HuH-7 (cell line): ENCODE data around the gene SRP68.
"Not testable (repeated sequence)": the region's sequence is repeated elsewhere in the genome, so short reads cannot be mapped to it uniquely, and the experiment has no call there.

Experiments
- DNase-seq: peaks from one replicate; pipeline ENCODE4 v3.0.0; 2011; ENCODE audit warnings: low spot score

Gene SRP68

GRCh38 chr17:76046064-76046463 is 26.3 kb downstream of the SRP68 start:
- DNase-seq: no peak

DNA sequence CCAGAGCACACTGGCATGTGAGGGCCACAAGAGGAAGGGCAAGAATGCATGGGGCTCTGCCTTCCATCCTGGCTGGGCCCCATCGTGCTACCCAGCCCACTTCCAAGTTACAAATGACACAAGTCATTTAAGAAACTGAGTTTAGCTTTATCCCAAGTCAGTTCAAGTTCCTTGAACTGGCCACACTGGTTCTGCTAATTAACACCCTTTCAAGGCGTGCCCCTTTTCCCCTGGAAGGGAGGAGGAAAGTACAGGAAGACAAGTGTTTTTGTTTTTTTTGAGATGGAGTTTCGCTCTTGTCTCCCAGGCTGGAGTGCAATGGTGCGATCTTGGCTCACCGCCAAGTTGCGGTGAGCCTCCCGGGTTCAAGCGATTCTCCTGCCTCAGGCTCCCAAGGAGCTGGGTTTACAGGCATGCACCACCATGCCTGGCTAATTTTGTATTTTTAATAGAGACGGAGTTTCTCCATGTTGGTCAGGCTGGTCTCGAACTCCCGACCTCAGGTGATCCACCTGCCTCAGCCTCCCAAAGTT is 27.8 kb downstream of the SRP68 start:
- not testable (repeated sequence) for DNase-seq

GRCh38 chr17:76042868-76043267 is 29.4 kb downstream of the SRP68 start:
- not testable (repeated sequence) for DNase-seq

- DNase-seq: no peak
Observed at GRCh38 chr17:76040376-76040775, 31.9 kb downstream of the SRP68 start.

DNA sequence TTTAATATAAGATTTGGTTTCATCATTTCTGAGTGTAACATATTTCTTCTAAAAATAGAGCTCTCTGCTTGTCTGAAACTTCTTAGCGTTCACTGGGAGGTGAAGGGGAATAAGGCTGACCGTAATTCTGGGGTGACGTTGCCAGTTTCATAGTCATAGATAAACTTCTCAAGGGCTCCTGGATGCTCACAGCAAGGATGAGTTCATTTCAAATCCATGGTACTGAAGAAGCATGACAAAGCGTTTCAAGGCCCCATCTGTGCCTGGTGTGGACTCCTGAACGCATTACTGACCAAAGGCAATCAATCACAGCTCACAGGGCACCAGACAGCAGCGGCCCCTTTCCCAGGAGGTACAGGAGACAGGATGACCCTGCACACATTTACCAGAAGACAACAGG is 33.2 kb downstream of the SRP68 start:
- no peak for DNase-seq

DNA sequence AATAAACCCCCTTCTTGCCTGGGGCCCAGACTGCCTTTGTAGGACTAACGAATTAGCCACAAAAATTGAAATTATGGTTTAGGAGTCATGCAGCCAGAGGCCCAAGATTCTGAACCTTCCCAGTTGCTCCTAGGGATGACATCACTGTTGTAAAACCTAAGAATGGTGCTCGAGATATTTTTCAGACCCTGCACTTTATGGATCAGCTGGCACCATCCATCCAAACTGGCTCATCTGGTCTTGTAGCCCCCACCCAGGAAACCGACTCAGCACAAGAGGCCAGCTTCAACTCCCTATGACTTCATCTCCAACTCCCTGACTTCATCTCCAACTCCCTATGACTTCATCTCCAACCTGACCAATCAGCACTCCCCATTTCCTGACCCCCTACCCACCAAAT is 34.3 kb downstream of the SRP68 start:
- no peak for DNase-seq

GRCh38 chr17:76036497-76037261 is 35.6 kb downstream of the SRP68 start:
- no peak for DNase-seq

DNA sequence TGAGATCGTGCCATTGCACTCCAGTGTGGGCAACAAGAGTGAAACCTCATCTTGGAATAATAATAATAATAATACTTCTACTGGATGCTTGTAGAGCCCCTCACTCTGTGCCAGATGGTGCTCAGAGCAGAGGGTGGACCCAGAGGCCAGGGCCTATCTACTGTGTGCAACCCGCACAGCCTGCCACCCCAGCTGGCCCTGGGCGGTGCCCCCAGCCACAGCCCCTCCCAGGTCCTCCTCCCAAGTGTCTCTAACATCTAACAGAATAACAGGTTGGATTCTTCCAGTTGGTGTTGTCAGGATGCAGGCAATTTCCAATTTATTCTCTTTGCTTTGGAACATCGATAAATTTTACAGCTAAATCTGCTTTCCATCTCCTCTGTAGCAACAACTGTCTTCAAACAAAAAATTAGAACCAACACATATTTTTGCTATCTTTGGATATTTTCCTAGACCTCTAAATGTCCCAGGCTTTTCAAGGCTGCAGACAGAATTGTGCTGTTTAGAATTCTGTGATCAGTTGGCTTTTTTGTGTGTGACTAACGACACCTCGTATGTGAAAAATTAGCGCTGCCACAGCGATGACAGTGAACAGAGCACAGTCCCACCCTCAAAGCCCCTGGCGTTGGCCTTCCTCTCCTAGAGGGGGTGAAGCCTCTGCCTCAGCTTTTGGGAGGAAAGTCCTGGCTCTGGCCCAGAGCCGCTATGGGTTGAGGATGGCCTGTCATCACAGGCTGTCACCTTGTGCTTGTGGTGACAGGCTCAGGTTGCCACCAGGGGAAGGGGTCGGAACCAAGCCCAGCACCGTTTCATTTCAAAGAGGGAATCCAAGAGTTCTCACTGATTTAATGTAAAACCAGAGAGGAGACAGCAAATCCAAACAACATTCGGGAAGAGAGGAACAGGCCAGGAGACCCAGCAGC is 37.6 kb downstream of the SRP68 start:
- DNase-seq: no peak

- DNase-seq: no peak
Observed at GRCh38 chr17:76033139-76033538, 39.2 kb downstream of the SRP68 start.

DNA sequence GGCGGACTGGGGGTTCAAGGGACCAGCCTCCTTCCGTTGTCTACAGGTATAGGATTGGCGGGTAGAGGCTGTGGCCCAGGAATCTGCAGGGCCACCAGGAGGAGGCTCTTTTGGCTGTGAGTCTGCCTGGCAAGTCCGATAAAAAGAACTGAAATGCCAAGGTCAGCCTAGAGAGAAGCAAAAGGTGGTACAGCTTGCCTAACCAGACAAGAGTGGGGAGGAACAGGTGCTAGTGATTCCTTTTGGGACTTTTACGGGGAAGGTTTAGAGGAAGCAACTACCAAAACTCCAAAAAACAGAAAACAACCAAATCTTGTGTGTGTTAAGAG is 39.6 kb downstream of the SRP68 start:
- no peak for DNase-seq

DNA sequence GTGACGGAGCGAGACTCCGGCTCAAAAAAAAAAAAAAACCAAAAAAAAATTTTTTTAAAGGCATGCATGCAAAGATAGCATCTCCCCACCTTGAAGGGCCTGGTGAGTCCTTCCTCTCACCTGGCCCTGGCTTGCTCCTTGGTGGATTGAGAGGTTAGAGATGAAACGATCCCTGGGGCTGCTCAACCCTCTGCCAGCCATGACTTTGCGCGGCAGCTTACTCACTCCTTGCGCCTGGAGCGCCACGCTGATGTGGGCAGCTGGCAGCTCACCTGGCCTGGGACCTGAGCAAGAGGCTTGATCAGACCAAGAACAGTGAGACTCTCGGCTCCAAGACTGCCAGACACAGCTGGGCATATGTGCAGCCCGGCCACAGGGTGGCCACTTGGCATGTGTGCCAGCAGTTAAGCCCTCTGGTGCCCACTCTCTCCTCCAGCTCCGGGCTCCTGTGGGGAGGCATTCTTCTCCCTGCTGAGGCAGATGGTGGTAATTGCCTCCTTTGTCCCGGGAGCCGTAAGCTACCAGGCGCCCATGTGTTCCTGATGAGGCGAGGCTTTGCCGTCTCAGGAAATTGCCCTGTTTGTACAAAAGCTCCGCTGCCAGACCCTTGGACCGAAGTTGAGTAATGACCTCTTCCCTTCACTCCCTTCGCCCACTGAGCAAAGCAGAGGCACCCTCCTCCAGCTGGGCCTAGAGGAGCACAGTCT is 40.1 kb downstream of the SRP68 start:
- DNase-seq: no peak

DNA sequence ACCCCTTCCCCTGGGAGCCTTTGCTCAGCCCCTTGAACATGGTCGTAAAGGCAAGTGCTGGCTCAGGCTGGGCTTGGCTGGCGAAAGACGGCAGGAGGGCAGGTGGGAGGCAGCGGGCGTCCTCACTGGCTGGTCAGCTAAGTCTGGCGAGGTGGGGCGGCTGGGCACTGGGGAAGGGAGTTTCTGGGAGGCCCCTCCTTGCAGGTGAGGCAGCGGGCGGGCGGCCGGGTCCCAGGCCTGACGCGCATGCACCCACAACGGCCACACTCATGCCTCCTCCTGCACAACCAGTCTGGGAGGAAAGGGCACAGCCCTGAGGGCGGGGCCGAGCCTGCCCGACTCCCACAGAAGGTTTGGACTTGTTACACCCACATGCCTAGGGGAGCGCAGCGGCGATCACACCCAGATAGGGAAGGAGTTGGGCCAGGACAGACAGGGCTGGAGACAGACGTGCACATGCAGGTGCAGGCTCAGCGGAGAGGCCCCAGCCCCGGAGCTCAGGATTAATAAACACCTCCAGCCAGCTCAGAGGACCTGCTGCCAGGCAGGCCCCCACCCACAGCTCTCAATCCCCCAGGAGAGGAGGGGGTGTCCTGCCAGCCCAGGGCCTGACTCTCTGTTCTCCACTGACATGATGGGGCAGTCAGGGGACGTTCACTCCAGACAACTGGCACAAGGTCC is 45.0 kb downstream of the SRP68 start, which contains the start of gene EVPL:
EVPL (minus strand) TSS at position 148 of the 681 bp plus-strand sequence; CDS start at position 40, 108 bp downstream.
- DNase-seq: no peak

GRCh38 chr17:76026714-76027158 is 45.6 kb downstream of the SRP68 start:
- DNase-seq: no peak

DNA sequence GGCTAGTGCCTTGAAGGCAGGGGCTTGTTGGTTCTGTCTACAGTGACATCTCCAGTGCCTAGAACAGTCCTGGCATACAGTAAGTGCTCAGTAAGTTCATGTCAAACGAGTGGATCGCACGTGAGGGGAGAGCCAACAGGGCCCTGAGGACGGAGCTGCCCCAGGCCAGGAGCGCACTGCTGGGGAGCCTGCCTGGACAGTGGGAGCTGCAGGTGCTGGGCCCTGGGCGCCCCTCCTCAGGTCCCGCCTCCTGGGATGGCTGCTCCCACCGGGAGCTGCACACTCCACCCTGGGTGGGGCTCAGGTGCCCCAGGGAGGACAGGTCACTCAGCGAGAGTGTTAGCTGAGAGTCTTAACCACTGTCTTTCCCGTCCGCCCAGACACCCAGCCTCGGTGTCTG is 47.0 kb downstream of the SRP68 start:
- DNase-seq: no peak

DNA sequence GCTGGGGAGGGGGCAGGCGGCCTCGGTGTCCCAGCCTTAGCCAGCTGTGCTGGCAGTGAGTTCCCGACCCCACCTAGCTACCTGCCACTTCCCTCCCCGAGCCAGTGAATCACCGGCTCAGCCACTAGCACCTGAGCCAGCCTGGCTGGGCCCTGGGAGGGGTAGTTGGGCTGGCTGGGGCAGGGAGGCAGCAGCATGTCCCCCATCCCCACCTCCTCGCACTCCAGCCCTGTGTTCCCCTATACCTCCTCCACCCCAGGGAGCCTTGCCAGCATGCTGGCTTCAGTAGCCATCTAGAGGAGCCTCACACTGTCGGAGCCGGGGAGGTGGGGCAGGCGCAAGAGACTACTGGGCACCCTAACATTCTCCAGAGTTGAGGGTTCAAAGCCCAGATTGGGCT is 48.0 kb downstream of the SRP68 start:
- no peak for DNase-seq

DNA sequence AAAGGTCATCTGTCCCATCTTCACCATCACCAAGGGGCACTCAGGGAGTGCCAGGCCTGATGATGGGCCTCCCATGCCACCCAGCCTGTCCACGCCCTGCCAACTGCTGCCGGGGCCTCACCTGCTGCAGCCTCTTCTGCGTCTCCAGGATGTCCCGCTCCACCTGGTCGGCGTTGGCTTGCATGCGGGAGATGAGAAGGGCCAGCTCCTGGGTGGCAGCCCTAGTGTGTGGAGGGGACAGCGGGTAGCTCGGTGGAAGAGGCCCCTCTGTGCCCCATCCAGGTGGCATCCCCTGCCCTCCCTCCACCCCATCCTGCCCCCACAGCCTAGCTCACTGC is 48.4 kb downstream of the SRP68 start:
- DNase-seq: no peak

DNA sequence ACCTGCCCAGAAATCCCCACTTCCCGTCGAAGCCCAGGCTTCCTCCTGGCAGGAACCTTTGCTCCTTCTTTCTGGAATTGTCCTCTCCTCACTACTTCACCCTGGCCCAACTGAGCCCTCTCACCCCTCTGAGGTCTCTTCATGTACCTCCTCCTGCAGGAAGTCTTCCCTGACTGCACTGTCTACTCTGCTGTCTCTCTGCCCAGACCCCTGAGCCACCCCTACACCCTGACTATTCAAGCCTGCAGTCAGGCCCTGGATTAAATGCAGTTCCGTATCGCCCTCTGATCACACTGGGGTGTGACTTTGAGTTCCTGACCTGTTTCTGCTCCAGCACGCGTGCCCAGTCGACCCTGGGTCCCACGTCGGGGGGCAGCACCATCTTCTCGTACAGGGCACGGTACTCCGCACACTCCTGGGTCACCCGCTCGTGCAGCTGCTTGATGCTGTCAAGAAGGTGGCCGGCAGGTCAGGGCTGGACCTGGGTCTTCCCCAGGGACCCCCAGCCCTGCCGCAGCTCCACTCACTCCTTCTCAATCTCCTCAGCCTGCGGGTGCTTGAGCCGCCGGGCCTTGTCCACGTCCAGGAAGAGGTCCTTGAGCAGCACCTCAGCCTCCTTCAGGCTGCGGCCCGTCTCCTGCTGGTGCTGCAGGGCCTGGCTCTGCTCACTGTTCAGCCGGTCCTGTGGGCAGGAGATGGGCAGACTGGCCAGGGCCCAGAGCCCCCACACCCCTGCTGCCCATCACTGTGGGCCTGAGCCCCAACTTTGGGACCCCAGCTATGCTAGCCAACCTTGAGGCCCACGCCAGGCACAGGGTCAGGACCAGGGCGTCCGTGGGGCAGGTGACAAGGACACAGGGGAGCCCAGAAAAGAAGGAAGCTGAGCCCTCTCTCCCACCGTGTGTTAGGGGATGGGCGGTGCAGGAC is 49.1 kb downstream of the SRP68 start:
- no peak for DNase-seq

- no peak for DNase-seq
Observed at GRCh38 chr17:76022285-76022684, 50.0 kb downstream of the SRP68 start.

DNA sequence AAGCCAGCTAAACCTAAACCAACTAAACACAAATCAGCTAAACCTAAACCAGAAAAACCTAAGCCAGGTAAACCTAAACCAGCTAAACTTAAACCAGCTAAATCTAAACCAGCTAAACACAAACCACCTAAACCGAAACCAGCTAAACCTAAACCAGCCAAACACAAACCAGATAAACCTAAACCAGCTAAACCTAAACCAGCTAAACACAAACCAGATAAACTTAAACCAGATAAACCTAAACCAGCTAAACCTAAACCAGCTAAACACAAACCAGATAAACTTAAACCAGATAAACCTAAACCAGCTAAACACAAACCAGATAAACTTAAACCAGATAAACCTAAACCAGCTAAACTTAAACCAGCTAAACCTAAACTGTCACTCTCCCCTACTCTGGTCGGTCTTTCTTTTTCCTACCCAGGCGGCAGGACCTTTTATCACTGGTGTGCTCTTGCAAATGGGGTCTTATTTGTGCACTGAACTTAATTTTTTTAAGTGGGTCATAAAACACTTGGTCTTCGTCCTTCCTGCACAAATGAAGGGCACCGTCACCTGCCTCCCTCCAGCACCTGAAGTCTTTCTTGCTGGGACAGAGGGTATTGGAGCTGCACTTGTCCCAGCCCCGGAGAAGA is 52.4 kb downstream of the SRP68 start:
- no peak for DNase-seq

GRCh38 chr17:76018801-76019200 is 53.5 kb downstream of the SRP68 start:
- DNase-seq: no peak
